GM12878 (cell line): ENCODE measurements around the gene SYPL2.

Source experiments
- CHD1 ChIP-seq: IDR thresholded peaks from 2 replicates; pipeline ENCODE4 v1.6.1; 2012; ENCODE audit warnings: low read depth, low read length, improper control_type of control experiment
- CHD2 ChIP-seq: IDR thresholded peaks from 2 replicates; pipeline ENCODE4 v1.6.1; 2011; ENCODE audit warnings: low read depth, low read length, improper control_type of control experiment, borderline replicate concordance
- CTCF ChIP-seq, 3 experiments: IDR thresholded peaks in 2 of 3; conservative IDR thresholded peaks in 1 of 3; 2 replicates each; pipeline ENCODE4 v1.5.1; 2011; ENCODE audit warnings: low read depth in 3 of 3, low read length in 3 of 3, mild to moderate bottlenecking in 3 of 3, control low read depth in 2 of 3, moderate library complexity in 2 of 3, inconsistent platforms in 1 of 3, mixed read lengths in 1 of 3; ENCODE audit not compliant: control insufficient read depth in 2 of 3, insufficient read depth in 1 of 3; ENCODE audit errors: extremely low read depth in 1 of 3
- E2F4 ChIP-seq: IDR thresholded peaks from 2 replicates; pipeline ENCODE4 v1.6.1; 2012; ENCODE audit warnings: low read depth, low read length, improper control_type of control experiment
- EZH2 ChIP-seq: IDR thresholded peaks from 2 replicates; pipeline ENCODE4 v1.6.1; 2012; ENCODE audit warnings: low read depth, mild to moderate bottlenecking, control low read depth, inconsistent platforms, low read length, borderline replicate concordance; ENCODE audit not compliant: control insufficient read depth
- GABPA ChIP-seq: IDR thresholded peaks from 2 replicates; pipeline ENCODE4 v1.6.1; 2014; ENCODE audit warnings: antibody characterized with exemption, low read depth, mild to moderate bottlenecking, inconsistent platforms
- POLR2A ChIP-seq: IDR thresholded peaks from 2 replicates; pipeline ENCODE4 v1.6.1; 2011; ENCODE audit warnings: low read depth, mild to moderate bottlenecking, low read length
- RAD21 ChIP-seq: IDR thresholded peaks from 2 replicates; pipeline ENCODE4 v1.6.1; 2011; ENCODE audit warnings: mild to moderate bottlenecking, low read depth, low read length, moderate library complexity; ENCODE audit not compliant: insufficient read depth
- SIN3A ChIP-seq: IDR thresholded peaks from 2 replicates; pipeline ENCODE4 v1.6.1; 2012; ENCODE audit warnings: low read depth, low read length, improper control_type of control experiment
- SMC3 ChIP-seq: IDR thresholded peaks from 2 replicates; pipeline ENCODE4 v1.6.1; 2011; ENCODE audit warnings: low read length, improper control_type of control experiment, borderline replicate concordance
- TCF3 ChIP-seq: IDR thresholded peaks from 2 replicates; pipeline ENCODE4 v1.6.1; 2012; ENCODE audit warnings: low read depth, mild to moderate bottlenecking, low read length, borderline replicate concordance; ENCODE audit not compliant: insufficient read depth
- TCF7 ChIP-seq: IDR thresholded peaks from 2 replicates; pipeline ENCODE4 v1.6.1; 2014; ENCODE audit warnings: antibody characterized with exemption, borderline replicate concordance
- ZBTB33 ChIP-seq: fragments of 450-650 bp; IDR thresholded peaks from 2 replicates; pipeline ENCODE4 v1.6.1; 2017; ENCODE audit warnings: mild to moderate bottlenecking

GRCh38 chr1:109481646-109482045, 15.3 kb downstream of the SYPL2 start:
- TF ChIP-seq ZBTB33 (no peak), SIN3A (no peak), TCF7 (no peak), RAD21 (no peak), TCF3 (no peak), SMC3 (no peak), CHD1 (no peak), GABPA (no peak), E2F4 (no peak), EZH2 (no peak), CHD2 (no peak), CTCF (IDR thresholded peaks at IDR 0.05 in 2 of 3, conservative IDR thresholded peaks at IDR 0.05 in 1 of 3; ENCODE audit: control insufficient read depth in 2 of 3, extremely low read depth in 1 of 3, insufficient read depth in 1 of 3, low read depth in 3 of 3, low read length in 3 of 3) (no peak), POLR2A (no peak)
